GM19025 (cell line): ENCODE measurements around the gene PITPNC1.

Source experiments
- ATAC-seq: cut with Tn5 transposase; IDR thresholded peaks from one replicate; pipeline ENCODE4 v1.9.1; 2021; ENCODE audit warnings: mild to moderate bottlenecking, low read depth, moderate library complexity; ENCODE audit not compliant: unreplicated experiment

PITPNC1 gene

GRCh38 chr17:67528751-67529436 is 151.8 kb downstream of the PITPNC1 start:
- no peak for ATAC-seq

GRCh38 chr17:67531291-67531690 is 154.2 kb downstream of the PITPNC1 start:
- ATAC-seq = peak; percentile 97

GRCh38 chr17:67532326-67532871 is 155.3 kb downstream of the PITPNC1 start:
- no peak for ATAC-seq

- no peak for ATAC-seq
Measured at GRCh38 chr17:67534941-67535340, 157.9 kb downstream of the PITPNC1 start.

GRCh38 chr17:67542219-67543114 is 165.4 kb downstream of the PITPNC1 start:
- ATAC-seq = no peak

- ATAC-seq = no peak
Measured at GRCh38 chr17:67544364-67544955, 167.4 kb downstream of the PITPNC1 start.

- ATAC-seq = peak; percentile 87
Measured at GRCh38 chr17:67546578-67547527, 169.8 kb downstream of the PITPNC1 start.

- no peak for ATAC-seq
Measured at GRCh38 chr17:67548693-67549092, 171.6 kb downstream of the PITPNC1 start.

- no peak for ATAC-seq
Measured at GRCh38 chr17:67549820-67550219, 172.7 kb downstream of the PITPNC1 start.

- ATAC-seq = no peak
Measured at GRCh38 chr17:67554634-67555033, 177.6 kb downstream of the PITPNC1 start.

GRCh38 chr17:67555855-67556254 is 178.8 kb downstream of the PITPNC1 start:
- ATAC-seq = no peak

GRCh38 chr17:67557052-67557845 is 180.2 kb downstream of the PITPNC1 start:
- ATAC-seq = no peak

GRCh38 chr17:67557921-67558320 is 180.8 kb downstream of the PITPNC1 start:
- no peak for ATAC-seq

GRCh38 chr17:67558740-67559380 is 181.8 kb downstream of the PITPNC1 start:
- ATAC-seq = no peak

- ATAC-seq = no peak
Measured at GRCh38 chr17:67559381-67559966, 182.4 kb downstream of the PITPNC1 start.

GRCh38 chr17:67562005-67562404 is 184.9 kb downstream of the PITPNC1 start:
- ATAC-seq = no peak

GRCh38 chr17:67563692-67564228 is 186.7 kb downstream of the PITPNC1 start:
- ATAC-seq = no peak

GRCh38 chr17:67565068-67565467 is 188.0 kb downstream of the PITPNC1 start:
- ATAC-seq = no peak
